NCI-H526 (cell line): Measurements from ENCODE around the gene ARHGAP26.
"Not testable (repeated sequence)": the region's sequence is repeated elsewhere in the genome, so short reads cannot be mapped to it uniquely, and the experiment has no call there.

ENCODE experiments used
- DNase-seq, 2 experiments: peaks; one replicate each; lab custom pipeline; 2025; lab: John Stamatoyannopoulos, UW

ARHGAP26 gene

DNA sequence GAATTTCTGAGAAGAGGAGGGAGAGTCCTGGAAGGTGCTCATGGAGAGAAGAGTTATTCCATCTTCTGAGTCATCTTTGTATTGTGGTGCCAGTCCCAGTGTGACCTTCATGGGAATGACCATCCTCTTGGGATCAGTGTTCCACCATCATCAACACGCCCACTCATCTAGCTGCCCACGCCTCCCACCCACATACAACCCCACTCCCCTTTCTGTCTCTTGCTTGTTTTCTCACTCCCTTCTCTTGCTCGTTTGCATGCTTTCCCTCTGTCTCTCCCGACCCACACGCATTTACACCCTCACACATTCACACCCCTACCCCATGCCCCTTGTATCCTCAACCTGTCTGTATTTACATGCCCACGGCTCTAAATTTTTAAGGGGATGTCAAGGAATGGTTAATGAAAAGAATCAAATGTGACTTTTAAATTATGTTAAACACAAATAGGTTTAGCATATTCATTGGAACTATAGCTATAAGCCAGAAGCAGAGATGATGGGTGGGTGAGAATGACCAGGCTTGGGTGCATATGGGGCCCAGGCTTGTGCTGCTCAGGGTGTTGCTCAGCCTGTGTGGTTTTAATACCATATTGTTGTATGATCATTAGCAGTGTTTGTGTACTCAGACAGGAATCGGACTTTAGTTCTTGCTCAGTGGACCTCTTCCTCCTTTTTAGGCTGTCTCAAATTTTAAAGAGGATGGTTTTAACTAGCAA is 160.4 kb downstream of the ARHGAP26 start:
- no peak for DNase-seq

DNA sequence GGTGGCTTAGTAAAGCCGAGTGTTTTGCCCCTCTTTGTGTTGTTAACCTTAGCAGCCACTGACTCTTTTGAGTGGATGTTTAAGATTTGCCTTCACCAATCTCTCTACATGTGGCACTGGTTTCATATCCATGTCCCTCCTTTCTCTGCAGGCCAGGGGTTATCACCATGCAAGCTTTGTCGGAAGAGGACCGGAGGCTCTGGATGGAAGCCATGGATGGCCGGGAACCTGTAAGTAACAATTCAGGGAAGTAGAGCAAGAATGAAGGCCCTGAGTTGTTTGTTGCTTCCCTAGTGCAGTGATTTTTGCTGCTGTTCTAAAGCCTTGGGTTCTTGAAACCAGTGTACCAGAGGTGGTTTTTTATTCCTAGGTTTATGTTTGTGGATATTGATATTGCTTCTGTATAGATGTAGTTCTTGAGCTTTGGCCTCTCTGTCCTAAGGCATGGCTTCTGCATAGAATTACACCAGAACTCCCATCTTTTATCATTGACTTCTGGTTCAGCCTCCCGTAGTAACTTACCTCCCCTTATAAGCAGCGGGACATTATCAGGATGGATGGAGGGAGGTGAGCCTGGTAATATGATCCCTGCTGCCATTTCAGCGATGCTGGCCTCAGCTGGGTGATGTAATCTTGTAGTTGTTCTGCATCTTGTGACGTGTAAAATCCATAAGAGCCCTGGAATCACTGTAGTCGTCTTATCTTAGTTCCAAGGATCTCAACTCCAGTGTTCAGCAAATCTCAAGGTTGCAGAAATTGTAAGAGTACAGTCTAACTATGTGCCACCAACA is 161.9 kb downstream of the ARHGAP26 start:
- no peak for DNase-seq

- no peak for DNase-seq
Observed at GRCh38 chr5:142934051-142934762, 164.0 kb downstream of the ARHGAP26 start.

DNA sequence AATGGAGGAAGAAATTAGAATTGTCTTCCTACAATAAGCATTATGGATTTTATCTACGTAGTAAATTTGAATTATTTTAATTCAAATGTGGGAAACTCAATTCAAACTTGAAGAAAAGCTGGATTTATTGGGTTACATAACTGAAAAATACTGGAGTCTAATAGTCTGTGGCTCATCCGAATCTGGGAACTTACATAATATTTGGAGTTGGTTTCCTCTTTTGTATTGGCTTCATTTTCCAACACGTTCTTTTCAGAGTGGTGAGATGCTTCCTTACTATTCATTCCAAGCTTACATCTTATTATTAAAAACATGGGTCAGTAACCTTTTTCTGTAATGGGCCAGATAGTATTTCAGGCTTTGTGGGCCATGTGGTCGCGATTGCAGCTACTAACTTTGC is 164.8 kb downstream of the ARHGAP26 start:
- DNase-seq = no peak

DNA sequence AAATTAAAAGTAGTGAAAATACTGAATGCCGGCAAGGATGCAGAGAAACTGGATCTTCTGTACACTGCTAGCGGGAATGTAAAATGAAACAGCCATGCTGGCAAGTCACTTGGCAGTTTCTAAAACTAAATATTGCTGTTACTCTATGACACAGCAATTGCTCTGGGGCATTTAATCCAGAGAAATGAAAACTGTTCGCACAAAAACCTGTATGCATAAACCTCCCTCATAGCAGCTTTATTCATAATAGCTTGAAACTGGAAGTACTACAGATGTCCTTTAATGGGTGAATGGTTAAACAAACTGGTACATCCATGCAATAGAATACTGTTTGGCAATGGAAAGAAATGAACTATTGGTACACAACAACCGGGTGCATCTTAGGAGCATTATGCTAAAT is 167.2 kb downstream of the ARHGAP26 start:
- no peak for DNase-seq

DNA sequence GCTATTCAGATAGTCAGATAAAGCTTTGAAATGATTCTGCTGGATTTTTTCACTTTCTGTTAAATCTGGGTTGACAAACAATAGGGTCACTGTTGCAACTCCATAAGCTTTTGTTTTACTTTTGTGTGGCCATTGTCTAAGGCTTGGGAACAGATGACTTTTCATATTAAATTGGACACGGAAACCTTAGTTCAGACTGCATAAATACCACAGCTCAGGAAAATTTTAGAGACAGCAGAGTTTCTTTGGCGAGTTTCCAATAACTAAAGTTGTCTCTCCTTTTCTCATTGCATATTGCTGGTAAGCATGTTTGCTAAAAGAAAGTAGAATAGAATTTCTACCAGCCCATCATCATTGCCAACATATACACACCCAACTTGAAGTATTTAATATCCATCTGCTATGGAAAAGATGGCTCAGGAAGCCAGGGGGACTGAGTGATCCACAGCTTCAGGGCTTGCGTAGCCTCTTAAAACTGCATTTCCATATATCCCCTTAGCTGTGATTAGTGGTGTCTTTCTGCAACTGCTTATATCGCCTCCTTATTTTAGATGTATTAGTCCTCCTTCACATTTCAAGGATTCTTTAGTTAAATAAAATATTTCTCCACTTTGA is 168.2 kb downstream of the ARHGAP26 start:
- DNase-seq = no peak

DNA sequence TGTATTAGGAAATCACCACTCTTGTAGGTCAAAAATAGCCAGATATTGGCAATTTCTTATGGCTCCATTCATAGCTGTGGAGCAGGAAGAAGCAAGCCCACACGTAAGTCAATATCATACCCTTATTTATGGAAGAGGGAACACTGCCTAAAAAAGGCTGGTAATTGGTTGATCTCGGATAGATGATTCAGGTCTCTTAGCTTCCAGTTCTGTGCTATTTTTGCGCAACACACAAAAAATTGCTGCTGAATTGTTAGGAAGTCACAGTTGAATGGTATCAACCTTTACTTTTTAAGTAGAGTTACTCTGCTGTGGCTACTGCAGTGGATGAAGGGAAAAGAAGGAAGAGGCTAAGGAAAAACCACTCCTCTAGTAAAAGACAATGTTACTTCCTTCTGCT is 168.8 kb downstream of the ARHGAP26 start:
- DNase-seq = no peak

GRCh38 chr5:142939884-142940283 is 169.7 kb downstream of the ARHGAP26 start:
- no peak for DNase-seq

- DNase-seq = no peak
Observed at GRCh38 chr5:142941245-142941644, 171.1 kb downstream of the ARHGAP26 start.

GRCh38 chr5:142942901-142943300 is 172.7 kb downstream of the ARHGAP26 start:
- DNase-seq = no peak

DNA sequence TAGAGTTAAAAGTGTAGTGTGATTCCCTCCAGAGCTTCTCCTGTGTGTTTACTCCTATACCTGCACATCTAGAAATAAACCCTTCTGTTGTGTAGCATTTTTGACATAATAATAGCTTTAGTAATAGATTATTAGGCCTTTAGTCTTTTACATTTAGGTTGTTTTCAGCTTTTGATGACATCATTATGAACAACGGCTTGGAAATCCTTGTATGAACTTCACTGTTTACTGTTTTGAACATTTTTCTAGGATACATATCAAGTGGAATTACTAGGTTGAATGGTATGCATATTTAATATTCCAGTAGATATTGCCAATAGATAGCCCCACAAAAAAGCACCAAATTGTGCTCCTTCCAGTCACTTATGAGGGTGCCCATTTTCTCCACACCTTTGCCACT is 174.0 kb downstream of the ARHGAP26 start:
- DNase-seq = no peak

DNA sequence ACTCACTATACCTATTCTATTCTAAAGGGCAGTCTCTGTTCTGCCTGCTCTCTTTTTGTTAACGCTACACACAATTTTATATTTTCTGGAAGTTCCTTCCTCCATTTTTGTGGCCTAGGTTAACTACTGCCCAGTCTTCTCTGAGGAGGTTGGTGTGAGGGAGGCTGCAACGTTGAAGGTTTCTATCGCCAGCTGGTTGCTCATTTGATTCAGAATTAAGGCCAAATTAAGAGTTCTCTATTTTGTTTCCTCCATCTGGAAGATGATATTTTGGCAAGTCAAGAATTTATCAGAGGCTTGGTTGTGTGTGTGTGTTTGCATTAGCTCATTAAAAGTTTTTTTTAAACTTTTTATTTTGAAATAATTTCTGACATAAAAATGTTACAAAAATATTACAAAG is 175.1 kb downstream of the ARHGAP26 start:
- no peak for DNase-seq

DNA sequence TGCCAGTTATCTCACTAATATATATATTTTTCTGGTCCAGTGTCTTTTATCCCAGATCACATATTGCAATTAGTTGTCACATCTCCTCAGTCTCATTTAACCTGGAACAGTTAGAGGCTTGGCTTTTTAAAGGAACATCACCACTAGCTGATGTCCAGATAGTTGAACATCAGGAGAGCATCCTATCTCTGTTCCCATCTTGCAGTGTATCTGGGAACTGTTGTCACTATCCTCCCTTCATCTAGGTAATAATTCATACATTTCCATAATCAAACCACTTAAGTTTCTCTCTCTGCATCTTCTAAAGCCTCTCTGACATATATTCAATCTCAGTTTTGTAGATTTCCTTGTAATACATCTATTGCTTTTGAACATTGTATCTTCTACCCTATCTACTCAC is 175.7 kb downstream of the ARHGAP26 start:
- no peak for DNase-seq

GRCh38 chr5:142946547-142947426 is 176.6 kb downstream of the ARHGAP26 start:
- DNase-seq = no peak

GRCh38 chr5:142947427-142947709 is 177.2 kb downstream of the ARHGAP26 start:
- DNase-seq = no peak

- DNase-seq = no peak
Observed at GRCh38 chr5:142952229-142952628, 182.1 kb downstream of the ARHGAP26 start.

GRCh38 chr5:142952871-142953270 is 182.7 kb downstream of the ARHGAP26 start:
- not testable (repeated sequence) for DNase-seq

- no peak for DNase-seq
Observed at GRCh38 chr5:142954455-142954854, 184.3 kb downstream of the ARHGAP26 start.

DNA sequence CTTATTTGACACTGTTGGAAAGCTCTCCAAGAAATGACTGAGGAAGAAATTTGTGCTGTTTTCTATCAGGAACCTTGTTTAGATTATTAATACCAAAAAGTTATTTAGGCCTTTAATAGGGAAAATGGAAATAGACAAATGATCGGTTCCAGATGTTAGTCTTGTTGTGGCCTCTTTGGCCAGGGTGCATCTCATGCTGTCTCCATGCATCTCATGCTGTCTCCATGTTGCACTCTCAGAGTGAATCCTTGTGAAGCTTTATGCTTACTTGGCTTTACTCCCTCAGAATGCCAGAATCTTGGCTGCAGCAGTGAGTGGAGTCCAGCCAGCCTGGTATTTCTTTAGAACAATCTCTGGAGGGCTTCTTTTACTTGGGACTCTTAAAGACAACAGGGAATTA is 185.5 kb downstream of the ARHGAP26 start:
- DNase-seq = no peak

DNA sequence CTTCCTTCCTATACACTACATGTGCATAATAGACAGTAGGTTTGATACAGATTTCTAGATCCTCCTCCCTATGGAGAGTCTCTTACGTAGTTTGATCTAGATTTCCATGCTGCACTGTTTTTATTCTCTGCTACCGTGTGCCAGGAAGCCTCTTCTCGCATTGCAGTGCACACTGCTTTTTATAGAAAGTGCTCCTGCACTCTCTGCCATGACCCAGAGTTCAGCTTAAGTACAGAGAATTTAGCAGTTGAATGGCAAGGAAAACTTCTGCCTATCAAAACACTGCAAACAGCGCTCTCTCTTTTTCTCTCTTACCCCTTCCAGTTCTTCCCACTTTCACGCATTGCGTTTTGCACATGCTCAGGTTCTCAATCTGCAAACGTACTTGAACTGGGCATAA is 187.4 kb downstream of the ARHGAP26 start:
- DNase-seq = no peak

GRCh38 chr5:142958944-142959682 is 188.9 kb downstream of the ARHGAP26 start:
- no peak for DNase-seq
